GM19099 (cell line): Measurements from ENCODE around the gene CREB1.

ENCODE experiments used
- POLR2A ChIP-seq: IDR thresholded peaks from 3 replicates; pipeline ENCODE4 v1.6.1; 2011; ENCODE audit warnings: low read depth; ENCODE audit not compliant: insufficient read length; ENCODE audit errors: extremely low read depth

CREB1 gene

DNA sequence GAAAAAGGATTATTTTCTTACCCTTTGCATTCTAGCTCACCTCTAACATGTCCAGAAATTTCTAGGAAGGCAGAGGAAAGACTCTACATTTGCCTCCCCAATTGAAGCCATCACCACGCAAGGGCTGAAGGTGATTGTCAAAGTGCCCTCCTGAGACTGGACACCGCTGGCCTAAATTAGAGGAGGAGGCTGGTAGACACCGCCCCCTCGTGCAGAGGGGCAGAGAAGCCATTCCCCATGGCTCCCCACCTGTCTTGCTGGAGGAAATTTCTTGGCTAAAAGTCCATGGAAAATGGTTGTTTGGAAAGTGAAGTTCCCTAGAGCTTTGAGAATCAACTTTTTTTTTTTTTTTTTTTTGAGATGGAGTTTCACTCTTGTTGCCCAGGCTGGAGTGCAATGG is 31.3 kb upstream of the CREB1 start:
- no peak for TF ChIP-seq POLR2A

DNA sequence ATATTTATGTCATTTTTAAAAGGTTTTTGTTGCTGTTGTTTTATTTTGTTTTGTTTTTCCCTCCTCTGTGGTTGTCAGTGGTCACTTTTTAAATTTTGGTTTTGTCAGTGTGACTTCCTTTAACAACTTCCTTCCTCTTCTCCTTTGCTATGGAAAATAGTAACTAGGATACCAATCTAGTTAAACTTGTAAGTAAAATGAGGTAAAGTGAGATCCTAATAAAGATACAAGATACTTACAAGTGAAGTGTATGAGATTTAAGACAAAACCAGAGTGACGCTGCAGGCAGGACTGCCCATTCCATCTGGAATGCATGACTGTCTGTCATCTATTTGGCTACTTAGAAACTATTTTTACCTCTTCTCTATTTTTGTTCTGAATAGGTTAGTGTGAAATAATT is 30.6 kb upstream of the CREB1 start:
- no peak for TF ChIP-seq POLR2A

DNA sequence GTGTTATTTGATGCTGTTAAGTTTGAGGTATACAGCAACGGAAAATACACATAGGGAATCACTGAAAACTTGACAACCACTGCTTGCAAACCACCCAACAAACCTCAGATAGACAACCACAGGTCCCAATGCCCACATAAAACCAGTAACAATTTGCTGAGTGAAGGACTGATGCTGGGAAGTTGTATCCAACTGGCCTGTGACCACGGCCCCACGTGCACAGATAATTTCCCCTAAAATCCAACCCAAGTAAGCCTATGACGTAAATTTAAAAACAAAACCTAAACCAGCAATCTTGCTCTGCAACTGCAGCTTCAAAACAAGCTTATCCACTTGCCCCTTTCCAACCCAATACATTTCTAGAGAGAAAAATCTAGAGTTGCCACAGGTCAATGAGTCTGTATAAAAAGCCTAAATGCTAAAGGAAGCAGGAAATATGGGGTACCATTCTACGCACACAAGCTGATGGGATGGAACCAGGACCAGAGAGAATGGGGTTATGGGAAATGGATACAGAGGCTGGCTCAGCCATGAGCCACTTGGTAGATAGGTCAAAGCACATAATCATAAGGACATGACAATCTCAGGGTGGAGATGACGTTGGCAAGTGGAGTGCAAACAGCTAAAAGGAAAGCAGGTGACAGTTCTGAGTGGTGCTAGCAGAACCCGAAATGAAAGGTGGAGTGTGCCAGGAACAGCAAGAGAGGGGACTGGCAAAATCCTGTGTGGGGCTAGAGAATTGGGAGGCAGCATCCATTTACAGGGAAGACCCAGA is 27.8 kb upstream of the CREB1 start:
- no peak for TF ChIP-seq POLR2A

DNA sequence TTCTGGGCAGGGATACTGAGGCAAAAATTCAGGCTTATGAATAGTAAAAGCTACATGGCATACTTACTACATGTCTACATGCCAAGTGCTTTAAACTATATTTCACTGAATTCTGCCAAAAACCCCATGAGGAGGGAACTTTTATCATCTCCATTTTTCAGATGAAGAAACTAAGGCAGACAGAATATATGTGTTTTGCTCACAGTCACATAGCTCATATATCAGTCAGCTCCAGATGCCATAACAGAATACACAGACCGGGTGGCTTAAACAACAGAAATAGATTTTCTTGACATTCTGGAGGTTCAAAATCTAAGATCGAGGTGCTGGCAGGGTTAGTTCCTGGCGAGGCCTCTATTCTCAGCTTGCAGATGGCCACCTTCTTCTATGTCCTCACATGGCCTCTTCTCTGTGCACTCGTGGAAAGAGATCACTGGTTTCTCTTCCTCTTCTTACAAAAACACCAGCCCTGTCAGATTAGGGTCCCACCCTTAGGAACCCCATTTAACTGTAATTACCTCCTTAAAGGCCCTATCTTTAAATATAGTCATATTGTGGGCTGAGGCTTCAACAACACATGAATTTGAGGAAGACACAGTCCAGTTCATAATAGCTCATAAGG is 27.1 kb upstream of the CREB1 start:
- no peak for TF ChIP-seq POLR2A

DNA sequence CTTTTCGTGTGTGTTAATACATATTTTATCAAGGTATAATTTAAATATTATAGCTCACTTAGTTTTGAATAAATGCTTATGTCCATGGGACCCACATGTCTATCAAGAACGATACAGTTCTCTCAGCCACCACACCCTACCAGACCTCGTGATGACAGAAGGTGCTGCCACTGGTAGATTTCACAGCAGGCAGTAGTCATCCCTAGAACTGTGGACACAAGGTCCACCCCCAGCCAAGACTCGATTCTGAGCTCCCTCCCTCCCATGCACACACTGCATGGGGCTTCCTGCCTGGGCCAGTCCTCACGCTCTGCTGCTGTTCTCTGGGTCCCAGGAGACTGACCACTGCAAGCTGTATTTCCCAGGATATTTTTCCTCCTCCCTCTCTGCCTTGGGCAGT is 26.5 kb upstream of the CREB1 start:
- no peak for TF ChIP-seq POLR2A

DNA sequence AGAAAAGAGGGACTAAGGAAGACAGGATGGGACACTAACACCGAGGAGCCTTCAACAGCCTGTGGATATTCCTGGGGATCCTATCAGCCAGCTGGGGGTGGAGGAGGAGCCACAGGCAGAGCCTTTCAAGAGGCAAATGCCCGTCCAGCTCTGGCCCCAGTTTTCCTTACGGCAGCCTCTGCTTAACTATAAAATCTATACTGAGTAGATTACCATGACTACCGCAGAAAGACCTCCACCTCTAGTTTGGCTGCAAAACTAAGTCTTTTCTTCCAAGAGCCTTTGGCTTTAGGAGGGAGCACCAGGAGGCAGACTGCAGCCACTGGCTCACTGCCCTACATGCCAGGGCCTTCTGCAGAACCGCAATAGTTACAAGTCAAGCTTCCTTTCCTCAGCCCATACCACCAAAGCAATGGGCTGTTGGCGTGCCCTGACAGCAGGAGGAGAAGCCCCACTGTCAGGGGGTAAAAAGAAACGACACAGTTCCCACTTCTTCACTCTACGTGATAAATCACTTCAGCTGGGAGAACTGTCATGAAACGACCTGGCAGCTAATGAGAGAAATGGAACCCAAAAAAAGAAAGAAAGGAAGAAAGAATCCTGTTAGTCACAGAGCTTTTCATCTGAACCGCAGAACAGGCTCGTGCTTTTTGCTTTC is 25.1 kb upstream of the CREB1 start:
- TF ChIP-seq POLR2A, result no peak

DNA sequence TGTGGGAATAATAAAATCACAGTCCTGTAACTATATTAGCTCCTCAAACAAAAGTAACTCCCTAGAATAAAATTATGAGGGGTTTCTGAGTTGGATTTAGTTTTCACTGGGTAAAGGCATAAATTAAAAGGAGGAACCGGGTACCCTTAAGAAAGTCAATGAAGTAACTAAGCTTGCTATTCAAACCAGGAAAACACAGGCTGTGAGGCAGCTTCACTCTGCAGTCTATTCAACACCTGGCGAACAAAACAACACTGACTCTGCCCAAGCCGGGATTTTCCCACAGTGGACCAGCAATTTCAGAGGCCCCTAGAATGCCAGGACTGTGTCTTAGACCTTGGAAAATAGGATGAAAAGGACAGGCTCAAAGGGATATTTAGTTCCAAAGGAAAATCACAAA is 24.6 kb upstream of the CREB1 start:
- TF ChIP-seq POLR2A, result no peak

DNA sequence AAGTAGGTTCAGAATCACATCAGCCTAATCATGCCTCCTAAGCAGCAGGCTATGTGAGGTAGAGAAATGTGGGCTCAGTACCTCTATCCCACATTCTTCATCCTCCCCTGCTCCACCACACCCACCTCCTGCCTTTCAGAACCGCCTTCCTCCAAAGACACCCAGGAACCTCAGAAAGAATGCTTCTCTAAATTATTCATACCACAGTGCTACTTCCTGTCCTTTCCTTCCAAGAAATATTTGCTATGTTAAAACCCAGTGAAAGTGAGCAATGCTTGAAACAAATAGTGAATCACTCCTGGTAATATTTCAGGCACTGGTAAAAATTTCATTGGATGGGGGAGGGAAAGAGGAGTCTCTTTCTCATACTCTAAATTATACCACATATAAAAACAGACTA is 24.0 kb upstream of the CREB1 start:
- TF ChIP-seq POLR2A, result no peak

DNA sequence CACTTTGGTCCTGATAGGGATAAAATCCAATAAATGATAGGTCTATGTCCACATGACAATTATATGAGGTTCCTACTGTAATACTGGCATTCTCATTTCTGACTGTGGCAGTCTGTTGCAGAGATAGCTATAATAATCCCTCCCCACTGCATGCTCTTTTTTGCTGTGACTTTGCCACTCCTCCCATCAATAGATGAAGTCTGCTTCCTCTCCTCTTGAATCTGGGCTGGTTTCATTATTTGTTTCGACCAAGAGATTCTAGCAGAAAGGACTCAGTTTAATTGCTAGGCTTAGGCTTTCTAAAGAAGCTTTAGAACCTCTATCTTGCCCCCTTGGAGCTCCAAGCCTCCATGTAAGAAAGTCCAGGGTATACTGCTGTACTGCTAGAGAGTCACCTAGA is 23.3 kb upstream of the CREB1 start:
- TF ChIP-seq POLR2A, result no peak

DNA sequence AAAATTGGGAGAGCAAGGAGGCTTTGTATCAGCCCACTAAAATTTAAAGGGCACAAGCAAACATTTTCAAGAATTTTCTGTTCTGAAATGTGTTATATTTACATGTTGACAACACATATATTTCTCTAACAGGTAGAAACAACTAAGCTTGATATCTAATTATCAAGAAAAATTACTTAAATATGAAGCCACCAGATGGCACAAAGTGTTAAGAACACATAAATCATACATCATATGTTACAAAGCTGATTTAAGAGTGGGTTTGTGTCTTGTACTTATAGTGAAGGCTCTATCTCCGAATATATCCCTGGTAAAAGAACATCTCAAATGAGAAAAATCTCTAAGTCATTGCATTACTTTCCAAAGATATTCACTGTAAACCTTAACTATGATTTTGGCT is 19.6 kb upstream of the CREB1 start:
- TF ChIP-seq POLR2A, result no peak

DNA sequence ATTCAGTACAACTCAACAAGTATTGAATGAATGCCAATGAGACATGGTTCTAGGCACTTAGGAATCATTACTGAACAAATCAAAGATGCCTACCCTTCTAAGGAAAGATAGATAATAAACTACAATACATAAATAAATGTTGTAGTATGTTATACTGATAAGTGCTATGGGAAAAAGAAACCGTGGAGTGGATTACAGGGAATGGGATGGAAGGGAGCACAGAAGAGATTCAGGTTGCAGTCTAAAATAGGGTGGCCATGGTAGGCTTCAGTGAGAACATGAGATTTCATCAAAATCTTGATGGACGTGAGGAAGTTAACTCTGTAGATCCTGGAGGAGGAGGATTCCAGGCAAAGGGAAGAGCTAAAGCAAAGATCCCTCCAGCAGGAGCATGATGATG is 17.9 kb upstream of the CREB1 start:
- TF ChIP-seq POLR2A, result no peak

DNA sequence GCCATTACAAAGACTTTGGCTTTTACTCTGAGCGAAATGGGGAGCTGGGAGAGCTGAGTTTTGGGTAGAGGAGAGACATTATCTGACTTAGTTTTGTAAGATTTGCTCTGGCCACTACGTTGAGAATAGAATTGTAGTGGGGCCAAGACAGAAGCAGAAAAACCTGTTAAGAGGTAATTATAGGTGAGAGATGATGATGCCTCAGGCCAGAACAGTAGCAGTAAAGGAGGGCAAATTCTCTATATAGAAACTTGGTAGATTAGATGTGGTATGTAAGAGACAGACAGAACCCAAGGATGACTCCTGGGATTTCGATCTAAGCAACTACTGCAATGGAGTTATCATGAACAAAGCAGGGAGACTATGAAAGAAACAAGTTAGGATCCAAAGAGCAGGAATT is 17.4 kb upstream of the CREB1 start:
- no peak for TF ChIP-seq POLR2A

DNA sequence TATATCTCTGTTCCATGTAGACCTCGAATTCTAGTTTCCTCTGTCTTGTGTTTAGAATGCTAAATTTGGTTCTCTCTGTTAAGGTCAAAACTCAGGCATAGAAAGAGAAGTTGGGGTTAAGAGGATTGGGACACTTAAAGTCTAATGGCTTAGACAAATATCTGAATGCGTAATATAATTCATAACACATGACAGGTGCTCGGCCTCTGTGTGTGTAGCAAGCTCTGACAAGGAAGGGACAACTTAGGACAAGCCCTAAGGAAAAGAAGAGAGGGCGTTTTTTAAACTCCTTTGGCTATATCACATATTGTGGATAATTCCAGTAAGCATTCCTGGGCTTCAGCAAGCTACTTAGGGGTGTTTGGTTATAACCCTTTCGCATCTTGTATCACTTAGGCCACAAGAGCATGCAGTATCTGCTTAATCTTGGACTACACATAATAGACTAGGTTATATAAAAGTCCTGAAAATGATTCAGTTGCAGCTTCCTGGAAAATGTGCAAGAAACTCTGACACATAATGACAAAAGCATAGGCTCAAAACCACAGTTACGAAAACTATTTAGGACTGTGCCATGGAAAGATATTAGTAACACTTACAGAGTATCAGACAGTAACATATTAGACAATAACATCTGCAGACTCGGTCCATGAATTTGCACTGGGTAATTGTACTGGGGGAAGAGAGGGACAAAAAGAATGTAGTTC is 16.1 kb upstream of the CREB1 start:
- no peak for TF ChIP-seq POLR2A

DNA sequence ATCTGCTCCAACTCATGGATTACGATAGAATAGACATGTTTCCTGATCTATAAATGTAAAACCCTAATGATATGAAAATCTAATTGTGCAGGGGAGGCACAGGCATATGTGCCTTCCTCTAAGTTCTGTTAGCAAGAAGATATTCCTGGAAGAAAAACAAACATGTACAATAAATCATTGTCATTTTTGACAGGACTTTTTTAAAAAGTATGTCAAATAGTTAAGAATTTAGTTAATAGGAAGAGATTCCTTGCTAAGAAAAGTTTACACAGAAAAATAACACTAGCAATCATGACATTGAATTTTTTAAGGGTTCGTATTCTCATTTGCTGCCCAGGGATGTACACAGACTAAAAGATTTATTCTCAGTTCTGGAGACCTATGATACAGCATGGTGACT is 15.3 kb upstream of the CREB1 start:
- no peak for TF ChIP-seq POLR2A

DNA sequence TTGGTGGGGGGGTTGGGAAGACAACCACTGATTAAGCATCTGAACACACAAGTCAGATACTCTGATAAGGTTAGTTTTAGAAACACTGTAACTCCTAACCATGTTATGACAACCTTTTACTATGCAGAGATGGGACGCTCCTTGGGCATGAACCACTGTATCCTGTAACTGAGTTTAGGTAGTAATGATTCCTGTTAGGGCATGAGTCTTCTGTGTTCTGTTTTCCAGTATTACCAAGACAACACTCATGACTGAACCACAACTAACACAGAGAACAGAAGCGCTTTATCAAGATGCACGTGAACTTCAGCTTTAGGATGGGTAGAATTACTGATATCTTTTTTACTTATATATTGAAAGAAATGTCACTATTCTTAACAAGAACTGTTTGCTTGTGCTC is 14.1 kb upstream of the CREB1 start:
- TF ChIP-seq POLR2A, result no peak

DNA sequence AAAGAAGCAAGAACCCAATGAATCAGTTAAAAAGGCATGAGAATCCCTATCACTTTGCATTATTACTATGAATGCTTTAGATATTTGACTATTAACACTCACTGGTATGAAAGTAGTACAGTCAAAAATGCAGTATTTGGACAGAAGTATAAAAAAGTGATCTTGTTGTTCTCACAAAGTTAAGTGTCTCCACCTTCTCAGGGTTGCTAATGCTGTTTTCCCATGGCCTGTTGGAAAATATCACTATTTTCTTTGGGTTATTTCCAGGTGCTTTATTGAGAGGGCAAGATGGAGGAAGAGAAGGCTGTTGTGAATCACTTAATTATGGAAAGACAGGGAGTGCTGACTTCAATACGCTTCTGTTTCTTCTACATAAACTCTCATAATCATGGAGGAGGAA is 13.6 kb upstream of the CREB1 start:
- no peak for TF ChIP-seq POLR2A
